ENCODE data around the gene ACAA2. TPM values are rescaled to one million over a fixed set of nuclear protein-coding genes. Genes with fewer than 3 reads are reported as not detected.

The ACAA2 gene
- total RNA-seq, 1 experiment from 2014 or later: 18.2 TPM

DNA sequence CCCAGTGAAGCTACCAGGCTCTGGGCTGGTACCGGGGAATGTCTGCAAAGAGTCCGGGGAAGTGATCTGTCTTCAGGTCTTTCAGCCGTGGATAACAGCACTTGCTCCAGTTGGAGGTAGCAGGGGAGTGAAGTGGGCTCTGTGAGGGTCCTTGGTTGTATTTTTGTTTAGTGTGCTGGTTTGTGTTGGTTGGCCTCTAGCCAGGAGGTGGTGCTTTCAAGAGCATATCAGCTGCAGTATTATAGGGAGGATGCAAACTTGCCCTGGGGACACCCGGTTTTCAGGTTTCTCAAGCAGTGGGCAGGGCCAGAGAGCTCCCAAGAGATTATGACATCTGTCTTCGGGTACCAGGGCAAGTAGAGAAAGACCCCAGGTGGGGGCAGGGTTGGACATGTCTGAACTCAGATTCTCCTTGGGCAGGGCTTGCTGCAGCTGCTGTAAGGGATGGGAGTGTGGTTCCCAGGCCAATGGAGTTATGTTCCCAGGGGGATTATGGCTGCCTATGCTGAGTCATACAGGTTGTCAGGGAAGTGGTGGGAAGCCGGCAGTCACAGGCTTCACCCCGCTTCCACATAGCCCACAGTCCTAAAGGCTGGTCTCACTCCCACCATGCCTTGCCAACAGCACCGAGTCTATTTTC lies 34.4 kb downstream of the ACAA2 start:
- ChIA-PET RAD21 (ENCODE audit: low non-redundant PET in 1 of 2, low total read pairs in 2 of 2, uncharacterized antibody in 2 of 2, unreplicated experiment in 2 of 2) (no interaction called here), POLR2A (no interaction called here), CTCF (no interaction called here)
- H3K27ac ChIP-seq (ENCODE audit: low read depth, low read length): no peak overlapping the region
- DNase-seq (ENCODE audit: low read depth, low spot score): no peak
- H3K4me2 ChIP-seq (ENCODE audit: low read length): no peak overlapping the region
- intact Hi-C loops (cut with micrococcal nuclease): no loop called here
- no peak for ATAC-seq
- no peak overlapping the region for H3K9ac ChIP-seq (ENCODE audit: low read length)
- no peaks in the 10 kb centered on the region for H3K79me2 ChIP-seq (ENCODE audit: insufficient read depth, low read length)
- peaks cover 0 to 6% of the 10 kb centered on the region in 2 experiments; a peak in 2 of 4 replicates for H3K4me1 ChIP-seq (ENCODE audit: control insufficient read depth in 1 of 2, insufficient read depth in 2 of 2, low read length in 2 of 2)
- H4K20me1 ChIP-seq (ENCODE audit: insufficient read depth): no peaks in the 10 kb centered on the region
- H3K4me3 ChIP-seq (replicated peaks in 1 of 2; ENCODE audit: low read depth in 1 of 2, low read length in 2 of 2): no peak overlapping the region
- no peaks in the 10 kb centered on the region for H3K27me3 ChIP-seq (ENCODE audit: insufficient read depth, low read length)
- TF ChIP-seq ZNF274 (IDR thresholded peaks at IDR 0.05; ENCODE audit: low read depth, low read length): no peak
- TF ChIP-seq ELF1 (IDR thresholded peaks at IDR 0.05; ENCODE audit: borderline replicate concordance, low read depth): no peak
- TF ChIP-seq JUND (IDR thresholded peaks at IDR 0.05): no peak
- no peak for TF ChIP-seq FOSL1 (IDR thresholded peaks at IDR 0.05; ENCODE audit: low read depth)
- TF ChIP-seq YY1 (IDR thresholded peaks at IDR 0.05; ENCODE audit: extremely low read depth, insufficient replicate concordance, low read depth, low read length): no peak
- no peak for TF ChIP-seq POLR2A (IDR thresholded peaks at IDR 0.05; ENCODE audit: borderline replicate concordance, extremely low read depth, insufficient read depth, insufficient read length)
- no peak for TF ChIP-seq RAD21 (IDR thresholded peaks at IDR 0.05; ENCODE audit: low read depth)
- no peak for TF ChIP-seq ZFX (IDR thresholded peaks at IDR 0.05)
- TF ChIP-seq, protein P1, sequence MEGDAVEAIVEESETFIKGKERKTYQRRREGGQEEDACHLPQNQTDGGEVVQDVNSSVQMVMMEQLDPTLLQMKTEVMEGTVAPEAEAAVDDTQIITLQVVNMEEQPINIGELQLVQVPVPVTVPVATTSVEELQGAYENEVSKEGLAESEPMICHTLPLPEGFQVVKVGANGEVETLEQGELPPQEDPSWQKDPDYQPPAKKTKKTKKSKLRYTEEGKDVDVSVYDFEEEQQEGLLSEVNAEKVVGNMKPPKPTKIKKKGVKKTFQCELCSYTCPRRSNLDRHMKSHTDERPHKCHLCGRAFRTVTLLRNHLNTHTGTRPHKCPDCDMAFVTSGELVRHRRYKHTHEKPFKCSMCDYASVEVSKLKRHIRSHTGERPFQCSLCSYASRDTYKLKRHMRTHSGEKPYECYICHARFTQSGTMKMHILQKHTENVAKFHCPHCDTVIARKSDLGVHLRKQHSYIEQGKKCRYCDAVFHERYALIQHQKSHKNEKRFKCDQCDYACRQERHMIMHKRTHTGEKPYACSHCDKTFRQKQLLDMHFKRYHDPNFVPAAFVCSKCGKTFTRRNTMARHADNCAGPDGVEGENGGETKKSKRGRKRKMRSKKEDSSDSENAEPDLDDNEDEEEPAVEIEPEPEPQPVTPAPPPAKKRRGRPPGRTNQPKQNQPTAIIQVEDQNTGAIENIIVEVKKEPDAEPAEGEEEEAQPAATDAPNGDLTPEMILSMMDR (IDR thresholded peaks at IDR 0.05 in 2 of 3, conservative IDR thresholded peaks at IDR 0.05 in 1 of 3; ENCODE audit: borderline replicate concordance in 1 of 3, insufficient read depth in 1 of 3, low read depth in 2 of 3, low read length in 2 of 3): no peak
- no peak for TF ChIP-seq SIN3A (IDR thresholded peaks at IDR 0.05; ENCODE audit: low read depth)
- TF ChIP-seq EGR1 (IDR thresholded peaks at IDR 0.05; ENCODE audit: low read depth): no peak
- no peak for TF ChIP-seq POLR2AphosphoS5 (IDR thresholded peaks at IDR 0.05; ENCODE audit: low read depth, low read length)
- H3K9me3 ChIP-seq (ENCODE audit: control insufficient read depth in 1 of 2, insufficient read depth in 1 of 2, low read depth in 1 of 2, low read length in 2 of 2): no peaks in the 10 kb centered on the region
- no peak overlapping the region for H2AFZ ChIP-seq (ENCODE audit: low read depth, low read length, poor library complexity, severe bottlenecking)
- no peaks in the 10 kb centered on the region for H3K36me3 ChIP-seq (ENCODE audit: control insufficient read depth in 1 of 2, insufficient read depth in 2 of 2, low read length in 2 of 2)
- H3K9me2 ChIP-seq (ENCODE audit: insufficient read depth): no peaks in the 10 kb centered on the region
- BruUV-seq (replicated peaks): no TSS peak
